ENCODE results near the gene GNRH2. TPM values are rescaled to one million over a fixed set of nuclear protein-coding genes. Genes with fewer than 3 reads are reported as not detected.

The GNRH2 gene
- total RNA-seq, 4 donors from 2014 or later = 0.54 TPM; not detected in 3

GRCh38 chr20:3041854-3042409 lies 1.5 kb upstream of the GNRH2 start:
- no peaks in the 10 kb centered on the region for H3K27me3 ChIP-seq
- TF ChIP-seq, protein P1, sequence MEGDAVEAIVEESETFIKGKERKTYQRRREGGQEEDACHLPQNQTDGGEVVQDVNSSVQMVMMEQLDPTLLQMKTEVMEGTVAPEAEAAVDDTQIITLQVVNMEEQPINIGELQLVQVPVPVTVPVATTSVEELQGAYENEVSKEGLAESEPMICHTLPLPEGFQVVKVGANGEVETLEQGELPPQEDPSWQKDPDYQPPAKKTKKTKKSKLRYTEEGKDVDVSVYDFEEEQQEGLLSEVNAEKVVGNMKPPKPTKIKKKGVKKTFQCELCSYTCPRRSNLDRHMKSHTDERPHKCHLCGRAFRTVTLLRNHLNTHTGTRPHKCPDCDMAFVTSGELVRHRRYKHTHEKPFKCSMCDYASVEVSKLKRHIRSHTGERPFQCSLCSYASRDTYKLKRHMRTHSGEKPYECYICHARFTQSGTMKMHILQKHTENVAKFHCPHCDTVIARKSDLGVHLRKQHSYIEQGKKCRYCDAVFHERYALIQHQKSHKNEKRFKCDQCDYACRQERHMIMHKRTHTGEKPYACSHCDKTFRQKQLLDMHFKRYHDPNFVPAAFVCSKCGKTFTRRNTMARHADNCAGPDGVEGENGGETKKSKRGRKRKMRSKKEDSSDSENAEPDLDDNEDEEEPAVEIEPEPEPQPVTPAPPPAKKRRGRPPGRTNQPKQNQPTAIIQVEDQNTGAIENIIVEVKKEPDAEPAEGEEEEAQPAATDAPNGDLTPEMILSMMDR (IDR thresholded peaks at IDR 0.05) = no peak
- TF ChIP-seq POLR2A (IDR thresholded peaks at IDR 0.05) (no peak), EP300 (IDR thresholded peaks at IDR 0.05) (no peak), POLR2AphosphoS5 (IDR thresholded peaks at IDR 0.05) (no peak)
- peak overlapping the region in 3 of 4 donors; percentile 56 to 66 (median 62) for H3K27ac ChIP-seq
- peaks cover 0 to 41% of the 10 kb centered on the region in 2 donors for H3K36me3 ChIP-seq
- no peak for ATAC-seq
- 25 to 40% methylated on average over 8 to 9 of the region's 10 CpGs for WGBS, 2 donors (ENCODE audit: low coverage in 1 of 2)
- H3K9me3 ChIP-seq = no peaks in the 10 kb centered on the region
- H3K4me1 ChIP-seq = peaks cover 0 to 38% (median 14%) of the 10 kb centered on the region in 3 donors
- H3K4me3 ChIP-seq = no peak overlapping the region

GRCh38 chr20:3042625-3043024 lies 797 bp upstream of the GNRH2 start:
- 23 to 30% methylated on average over 2 of the region's 5 CpGs for WGBS, 2 donors (ENCODE audit: low coverage in 1 of 2)
- peak; percentile 17 for ATAC-seq
- Histone ChIP-seq H3K36me3 (peaks cover 0 to 38% of the 10 kb centered on the region in 2 donors), H3K4me1 (peaks cover 0 to 45% (median 20%) of the 10 kb centered on the region in 3 donors), H3K9me3 (no peaks in the 10 kb centered on the region), H3K27ac (peak overlapping the region in 3 of 4 donors; percentile 56 to 66 (median 62)), H3K27me3 (no peaks in the 10 kb centered on the region), H3K4me3 (no peak overlapping the region)
- TF ChIP-seq POLR2AphosphoS5 (IDR thresholded peaks at IDR 0.05) = no peak
- no peak for TF ChIP-seq EP300 (IDR thresholded peaks at IDR 0.05)
- TF ChIP-seq POLR2A (IDR thresholded peaks at IDR 0.05) = no peak
- TF ChIP-seq, protein P1 (IDR thresholded peaks at IDR 0.05) = no peak

DNA sequence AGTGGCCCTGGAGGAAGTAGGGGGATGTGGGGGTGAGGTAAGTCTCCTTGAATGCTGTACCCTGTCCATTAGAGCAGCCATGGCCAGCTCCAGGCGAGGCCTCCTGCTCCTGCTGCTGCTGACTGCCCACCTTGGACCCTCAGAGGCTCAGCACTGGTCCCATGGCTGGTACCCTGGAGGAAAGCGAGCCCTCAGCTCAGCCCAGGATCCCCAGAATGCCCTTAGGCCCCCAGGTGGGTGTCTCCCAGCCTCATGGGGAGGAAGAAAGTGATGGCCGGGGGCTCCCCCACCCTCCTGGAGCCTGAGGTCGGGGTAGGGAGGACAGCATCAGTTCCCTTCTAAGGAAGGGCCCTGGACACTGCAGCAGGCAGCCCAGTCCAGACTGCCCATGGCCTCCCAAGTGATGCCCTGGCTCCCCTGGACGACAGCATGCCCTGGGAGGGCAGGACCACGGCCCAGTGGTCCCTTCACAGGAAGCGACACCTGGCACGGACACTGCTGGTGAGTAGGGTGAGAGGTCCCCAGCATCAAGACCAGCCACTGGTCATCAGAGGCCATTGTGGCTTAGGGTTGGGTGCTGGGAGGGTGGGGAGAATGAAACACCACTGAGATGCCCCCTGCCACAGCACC lies 1.0 kb downstream of the GNRH2 start:
- Histone ChIP-seq H3K4me3 (no peak overlapping the region), H3K27me3 (no peaks in the 10 kb centered on the region), H3K4me1 (peaks cover 0 to 50% (median 20%) of the 10 kb centered on the region in 3 donors), H3K27ac (peak overlapping the region in 3 of 4 donors; percentile 92 to 96 (median 94)), H3K36me3 (peaks cover 0 to 38% of the 10 kb centered on the region in 2 donors), H3K9me3 (no peaks in the 10 kb centered on the region)
- WGBS, 2 donors (ENCODE audit: low coverage in 1 of 2) = no CpG with 5 or more reads among the region's 8 CpGs
- ATAC-seq = no peak
- TF ChIP-seq POLR2A (IDR thresholded peaks at IDR 0.05) (no peak), POLR2AphosphoS5 (IDR thresholded peaks at IDR 0.05) (no peak), EP300 (IDR thresholded peaks at IDR 0.05) (no peak)
- TF ChIP-seq, protein P1 (IDR thresholded peaks at IDR 0.05) = no peak

DNA sequence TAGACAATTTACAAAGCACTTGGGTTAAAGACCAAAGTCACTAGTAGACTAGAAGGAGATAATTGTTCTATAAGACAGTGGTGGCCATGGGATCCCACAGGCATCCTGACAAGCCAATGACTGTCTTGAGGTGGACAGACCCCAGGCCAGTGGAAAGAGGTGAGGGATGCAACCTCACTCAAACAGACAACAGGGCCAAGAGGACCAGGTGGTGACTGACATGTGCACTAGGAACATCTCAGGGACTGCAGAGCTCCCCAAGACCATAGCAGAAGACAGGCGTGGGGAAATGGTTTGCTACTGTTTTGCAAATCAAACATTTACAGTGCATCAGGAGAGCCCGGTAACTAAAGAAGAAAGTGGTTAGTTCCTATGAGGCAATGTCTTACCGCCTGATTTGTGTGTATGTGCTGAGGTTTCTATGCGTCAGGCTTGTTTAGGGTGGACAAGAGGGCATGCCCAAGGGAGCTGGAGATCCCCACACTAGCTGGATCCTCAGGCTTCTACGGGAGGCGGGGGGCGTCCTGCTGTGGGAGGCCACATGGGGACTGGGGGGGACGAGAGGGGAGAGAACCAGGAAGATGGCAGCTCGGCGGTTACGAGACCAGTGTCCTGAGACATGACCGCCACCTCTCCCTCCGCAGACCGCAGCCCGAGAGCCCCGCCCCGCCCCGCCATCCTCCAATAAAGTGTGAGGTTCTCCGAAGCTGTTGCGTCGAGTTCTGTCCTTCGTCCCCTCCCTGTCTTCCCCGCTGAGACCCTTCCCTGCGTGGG lies 1.8 kb downstream of the GNRH2 start:
- peaks cover 0 to 53% (median 20%) of the 10 kb centered on the region in 3 donors for H3K4me1 ChIP-seq
- H3K36me3 ChIP-seq = peaks cover 0 to 38% of the 10 kb centered on the region in 2 donors
- H3K9me3 ChIP-seq = no peaks in the 10 kb centered on the region
- H3K4me3 ChIP-seq = peak overlapping the region; percentile 74 to 79
- peak; percentile 85 for ATAC-seq
- WGBS, 2 donors (ENCODE audit: low coverage in 1 of 2) = 13 to 21% methylated on average over 3 to 4 of the region's 24 CpGs
- H3K27ac ChIP-seq = peak overlapping the region; percentile 67 to 96 (median 93)
- H3K27me3 ChIP-seq = no peaks in the 10 kb centered on the region
- TF ChIP-seq POLR2AphosphoS5 (IDR thresholded peaks at IDR 0.05) (no peak), POLR2A (IDR thresholded peaks at IDR 0.05) (no peak)

Measured in gastroesophageal sphincter (tissue), 4 donors.